ENCODE measurements around the gene LGALS7. TPM values are rescaled to one million over a fixed set of nuclear protein-coding genes. Genes with fewer than 3 reads are reported as not detected.
"Not testable (repeated sequence)": the region's sequence is repeated elsewhere in the genome, so short reads cannot be mapped to it uniquely, and the experiment has no call there.

LGALS7 gene
- total RNA-seq, 2 experiments from 2014 or later = not detected

- no peak overlapping the region for H3K4me2 ChIP-seq (ENCODE audit: low read length)
- H3K9me3 ChIP-seq (ENCODE audit: low read length) = no peaks in the 10 kb centered on the region
- H3K27ac ChIP-seq (ENCODE audit: low read depth, low read length, poor library complexity, severe bottlenecking) = no peak overlapping the region
- CTCF ChIA-PET (ENCODE audit: unreplicated experiment) = no interaction called here
- H4K20me1 ChIP-seq (ENCODE audit: insufficient read depth, low read length) = no peaks in the 10 kb centered on the region
- no peak overlapping the region for H3K4me3 ChIP-seq (ENCODE audit: low read depth, low read length, poor library complexity, severe bottlenecking)
- DNase-seq (ENCODE audit: low spot score) = no peak
- H2AFZ ChIP-seq (ENCODE audit: low read length) = no peak overlapping the region
- H3K4me1 ChIP-seq (ENCODE audit: insufficient read depth, low read length, poor library complexity, severe bottlenecking) = no peaks in the 10 kb centered on the region
- TF ChIP-seq CTCF (conservative IDR thresholded peaks at IDR 0.05; ENCODE audit: low read length) (no peak), EZH2phosphoT487 (IDR thresholded peaks at IDR 0.05; ENCODE audit: borderline replicate concordance, low read depth, low read length) (no peak)
- H3K79me2 ChIP-seq (ENCODE audit: insufficient read depth, low read depth, low read length) = no peaks in the 10 kb centered on the region
- no peaks in the 10 kb centered on the region for H3K36me3 ChIP-seq (ENCODE audit: insufficient read depth, low read length)
- intact Hi-C loops (cut with micrococcal nuclease; ENCODE audit: unreplicated experiment) = no loop called here
- no TSS peak for BruUV-seq (replicated peaks)
- POLR2A ChIA-PET = no interaction called here
- no peaks in the 10 kb centered on the region for H3K9me2 ChIP-seq (ENCODE audit: insufficient read depth, low read length)
Observed at GRCh38 chr19:38759590-38760003, 13.7 kb downstream of the LGALS7 start.

- CTCF ChIA-PET (ENCODE audit: unreplicated experiment); DNase-seq (ENCODE audit: low spot score); BruUV-seq (replicated peaks); POLR2A ChIA-PET; H3K9me2 ChIP-seq (ENCODE audit: insufficient read depth, low read length); H2AFZ ChIP-seq (ENCODE audit: low read length); H3K4me2 ChIP-seq (ENCODE audit: low read length); H3K4me1 ChIP-seq (ENCODE audit: insufficient read depth, low read length, poor library complexity, severe bottlenecking); H3K27ac ChIP-seq (ENCODE audit: low read depth, low read length, poor library complexity, severe bottlenecking); H3K36me3 ChIP-seq (ENCODE audit: insufficient read depth, low read length); H3K4me3 ChIP-seq (ENCODE audit: low read depth, low read length, poor library complexity, severe bottlenecking); H3K9me3 ChIP-seq (ENCODE audit: low read length); intact Hi-C loops (cut with micrococcal nuclease; ENCODE audit: unreplicated experiment); H3K79me2 ChIP-seq (ENCODE audit: insufficient read depth, low read depth, low read length); H4K20me1 ChIP-seq (ENCODE audit: insufficient read depth, low read length): not testable (repeated sequence)
Observed at GRCh38 chr19:38754196-38754595, 19.1 kb downstream of the LGALS7 start.

DNA sequence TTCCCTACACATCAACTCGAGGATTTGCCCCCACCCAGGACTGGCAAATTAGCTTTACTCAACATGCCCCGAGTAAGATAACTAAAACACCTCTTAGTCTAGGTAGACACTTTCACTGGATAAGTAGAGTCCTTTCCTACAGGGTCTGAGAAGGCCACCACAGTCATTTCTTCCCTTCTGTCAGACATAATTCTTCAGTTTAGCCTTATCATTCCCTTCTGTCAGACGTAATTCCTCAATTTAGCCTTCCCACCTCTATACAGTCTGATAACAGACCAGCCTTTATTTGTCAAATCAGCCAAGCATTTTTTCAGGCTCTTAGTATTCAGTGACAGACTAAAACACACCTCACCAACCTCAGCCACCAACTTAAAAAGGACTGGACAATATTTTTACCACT lies 19.5 kb downstream of the LGALS7 start:
- intact Hi-C loops (cut with micrococcal nuclease; ENCODE audit: unreplicated experiment); H4K20me1 ChIP-seq (ENCODE audit: insufficient read depth, low read length); H3K9me2 ChIP-seq (ENCODE audit: insufficient read depth, low read length); CTCF ChIA-PET (ENCODE audit: unreplicated experiment); H3K9me3 ChIP-seq (ENCODE audit: low read length); H2AFZ ChIP-seq (ENCODE audit: low read length); H3K4me3 ChIP-seq (ENCODE audit: low read depth, low read length, poor library complexity, severe bottlenecking); H3K36me3 ChIP-seq (ENCODE audit: insufficient read depth, low read length); H3K79me2 ChIP-seq (ENCODE audit: insufficient read depth, low read depth, low read length); DNase-seq (ENCODE audit: low spot score); H3K4me2 ChIP-seq (ENCODE audit: low read length); POLR2A ChIA-PET; H3K4me1 ChIP-seq (ENCODE audit: insufficient read depth, low read length, poor library complexity, severe bottlenecking); BruUV-seq (replicated peaks); H3K27ac ChIP-seq (ENCODE audit: low read depth, low read length, poor library complexity, severe bottlenecking): not testable (repeated sequence)

- Histone ChIP-seq H2AFZ (ENCODE audit: low read length) (no peak overlapping the region), H4K20me1 (ENCODE audit: insufficient read depth, low read length) (no peaks in the 10 kb centered on the region), H3K9me3 (ENCODE audit: low read length) (no peaks in the 10 kb centered on the region), H3K4me1 (ENCODE audit: insufficient read depth, low read length, poor library complexity, severe bottlenecking) (no peaks in the 10 kb centered on the region), H3K4me2 (ENCODE audit: low read length) (no peak overlapping the region), H3K4me3 (ENCODE audit: low read depth, low read length, poor library complexity, severe bottlenecking) (no peak overlapping the region), H3K36me3 (ENCODE audit: insufficient read depth, low read length) (no peaks in the 10 kb centered on the region), H3K27ac (ENCODE audit: low read depth, low read length, poor library complexity, severe bottlenecking) (no peak overlapping the region), H3K9me2 (ENCODE audit: insufficient read depth, low read length) (no peaks in the 10 kb centered on the region), H3K79me2 (ENCODE audit: insufficient read depth, low read depth, low read length) (no peaks in the 10 kb centered on the region)
- intact Hi-C loops (cut with micrococcal nuclease; ENCODE audit: unreplicated experiment) = no loop called here
- BruUV-seq (replicated peaks) = no TSS peak
- DNase-seq (ENCODE audit: low spot score) = no peak
- POLR2A ChIA-PET = no interaction called here
- CTCF ChIA-PET (ENCODE audit: unreplicated experiment) = no interaction called here
- TF ChIP-seq EZH2phosphoT487 (IDR thresholded peaks at IDR 0.05; ENCODE audit: borderline replicate concordance, low read depth, low read length) (no peak), CTCF (conservative IDR thresholded peaks at IDR 0.05; ENCODE audit: low read length) (no peak)
Observed at GRCh38 chr19:38745316-38745715, 28.0 kb downstream of the LGALS7 start.
